Measurements from ENCODE around the gene HPN. TPM values are rescaled to one million over a fixed set of nuclear protein-coding genes. Genes with fewer than 3 reads are reported as not detected.

Gene HPN
- total and polyA plus RNA-seq, 2 of the 13 experiments (the other 11 are each of a cell fraction or from before 2014, with no cell fraction given): 46.7 to 261 TPM

DNA sequence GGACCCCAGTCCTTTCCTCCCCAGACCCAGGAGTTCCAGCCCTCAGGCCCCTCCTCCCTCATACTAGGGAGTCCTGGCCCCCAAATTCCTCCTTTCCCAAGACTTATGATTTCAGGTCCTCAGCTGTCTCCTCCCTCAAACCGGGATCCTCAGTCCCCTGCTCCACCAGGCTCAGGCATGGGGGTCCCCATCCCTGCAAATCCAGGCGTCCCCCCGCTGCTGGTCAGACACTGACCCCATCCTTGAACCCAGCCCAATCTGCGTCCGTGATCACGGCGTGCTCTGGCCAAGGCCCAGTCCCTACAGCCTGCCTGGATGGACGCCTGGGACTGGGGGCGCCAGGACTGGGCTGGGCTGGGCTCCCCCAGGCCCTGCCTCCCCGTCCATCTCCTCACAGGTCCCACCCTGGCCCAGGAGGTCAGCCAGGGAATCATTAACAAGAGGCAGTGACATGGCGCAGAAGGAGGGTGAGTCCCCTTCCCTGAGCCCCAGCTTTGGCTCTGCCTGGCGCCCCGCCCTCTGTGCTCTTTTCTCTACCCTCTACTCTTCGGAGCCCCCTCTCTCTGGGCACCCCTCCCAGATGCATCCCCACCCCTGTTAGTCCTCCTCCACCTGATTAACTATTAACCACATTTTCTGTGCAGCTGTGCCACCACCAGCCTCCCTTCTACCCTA, 672 bp downstream of the HPN start:
- POLR2A ChIA-PET: interaction anchor here (0.9 to 3.8 kb wide), 8 partner anchors 11 to 46 kb away, joined by 3 to 15 read pairs (median 8); partner anchors contain the start of gene GRAMD1A
- 3% methylated on average over 7 of the region's 14 CpGs for WGBS (ENCODE audit: low lambda C conversion rate)
- 0 out of 2 replicates have a peak, but pooled peaks have one; percentile 43 for TF ChIP-seq MED13 (CRISPR knock-in tag; IDR thresholded peaks at IDR 0.05)
- peak; percentile 90 for TF ChIP-seq POLR2G (IDR thresholded peaks at IDR 0.05; ENCODE audit: low read depth, low read length)
- no peak for TF ChIP-seq ZFYVE20 (CRISPR knock-in tag; IDR thresholded peaks at IDR 0.05; ENCODE audit: borderline replicate concordance, low read depth)
- TF ChIP-seq CHD4 (IDR thresholded peaks at IDR 0.05; ENCODE audit: borderline replicate concordance, low read length): no peak
- 0 out of 2 replicates have a peak, but pooled peaks have one; percentile 30 for TF ChIP-seq JUND (CRISPR knock-in tag; IDR thresholded peaks at IDR 0.05)
- TF ChIP-seq, protein P1, sequence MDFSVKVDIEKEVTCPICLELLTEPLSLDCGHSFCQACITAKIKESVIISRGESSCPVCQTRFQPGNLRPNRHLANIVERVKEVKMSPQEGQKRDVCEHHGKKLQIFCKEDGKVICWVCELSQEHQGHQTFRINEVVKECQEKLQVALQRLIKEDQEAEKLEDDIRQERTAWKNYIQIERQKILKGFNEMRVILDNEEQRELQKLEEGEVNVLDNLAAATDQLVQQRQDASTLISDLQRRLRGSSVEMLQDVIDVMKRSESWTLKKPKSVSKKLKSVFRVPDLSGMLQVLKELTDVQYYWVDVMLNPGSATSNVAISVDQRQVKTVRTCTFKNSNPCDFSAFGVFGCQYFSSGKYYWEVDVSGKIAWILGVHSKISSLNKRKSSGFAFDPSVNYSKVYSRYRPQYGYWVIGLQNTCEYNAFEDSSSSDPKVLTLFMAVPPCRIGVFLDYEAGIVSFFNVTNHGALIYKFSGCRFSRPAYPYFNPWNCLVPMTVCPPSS (IDR thresholded peaks at IDR 0.05): no peak
- peak; percentile 40 for TF ChIP-seq GABPB1 (CRISPR knock-in tag; IDR thresholded peaks at IDR 0.05)
- peak; percentile 6; the same call in 1 of the 2 replicates for TF ChIP-seq ZNF431 (CRISPR knock-in tag; IDR thresholded peaks at IDR 0.05; ENCODE audit: borderline replicate concordance, low read depth)
- peak; percentile 53 for TF ChIP-seq ZSCAN31 (CRISPR knock-in tag; IDR thresholded peaks at IDR 0.05; ENCODE audit: low read depth)
- no peak for TF ChIP-seq NFKB2 (CRISPR knock-in tag; IDR thresholded peaks at IDR 0.05; ENCODE audit: borderline replicate concordance)
- no peak for TF ChIP-seq TCF12 (IDR thresholded peaks at IDR 0.05)
- peak; percentile 75 for TF ChIP-seq TCF12 (CRISPR knock-in tag; IDR thresholded peaks at IDR 0.05)
- TF ChIP-seq PITX1 (CRISPR knock-in tag; IDR thresholded peaks at IDR 0.05): 0 out of 2 replicates have a peak, but pooled peaks have one; percentile 31
- TF ChIP-seq MIXL1 (CRISPR knock-in tag; IDR thresholded peaks at IDR 0.05): peak; percentile 60
- no peak for TF ChIP-seq TERF1 (CRISPR knock-in tag; IDR thresholded peaks at IDR 0.05)
- TF ChIP-seq, protein P2, sequence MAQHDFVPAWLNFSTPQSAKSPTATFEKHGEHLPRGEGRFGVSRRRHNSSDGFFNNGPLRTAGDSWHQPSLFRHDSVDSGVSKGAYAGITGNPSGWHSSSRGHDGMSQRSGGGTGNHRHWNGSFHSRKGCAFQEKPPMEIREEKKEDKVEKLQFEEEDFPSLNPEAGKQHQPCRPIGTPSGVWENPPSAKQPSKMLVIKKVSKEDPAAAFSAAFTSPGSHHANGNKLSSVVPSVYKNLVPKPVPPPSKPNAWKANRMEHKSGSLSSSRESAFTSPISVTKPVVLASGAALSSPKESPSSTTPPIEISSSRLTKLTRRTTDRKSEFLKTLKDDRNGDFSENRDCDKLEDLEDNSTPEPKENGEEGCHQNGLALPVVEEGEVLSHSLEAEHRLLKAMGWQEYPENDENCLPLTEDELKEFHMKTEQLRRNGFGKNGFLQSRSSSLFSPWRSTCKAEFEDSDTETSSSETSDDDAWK (CRISPR knock-in tag; IDR thresholded peaks at IDR 0.05): no peak
- TF ChIP-seq ZNF282 (IDR thresholded peaks at IDR 0.05; ENCODE audit: partially characterized antibody): no peak
- no peak for TF ChIP-seq ZSCAN9 (CRISPR knock-in tag; IDR thresholded peaks at IDR 0.05; ENCODE audit: borderline replicate concordance)
- TF ChIP-seq SOX13 (IDR thresholded peaks at IDR 0.05): no peak; the same call in 1 of the 2 replicates
- TF ChIP-seq SOX13 (CRISPR knock-in tag; conservative IDR thresholded peaks at IDR 0.05 in 1 of 2, IDR thresholded peaks at IDR 0.05 in 1 of 2): peak in 1 of 2 experiments; percentile 50; a peak in 1 of 4 replicates
- no peak for TF ChIP-seq ZNF136 (CRISPR knock-in tag; IDR thresholded peaks at IDR 0.05; ENCODE audit: low read depth)

More for the DNA sequence above, 672 bp downstream of the HPN start:
- CTCF ChIA-PET (ENCODE audit: low intra/inter-chr PET ratio, low total read pairs): no interaction called here
- no peaks in the 10 kb centered on the region for H3K9me3 ChIP-seq (ENCODE audit: low read length)
- H3K36me3 ChIP-seq (replicated peaks in 1 of 2; ENCODE audit: control insufficient read depth in 1 of 2, insufficient read depth in 2 of 2, low read length in 2 of 2): peaks cover 6 to 13% of the 10 kb centered on the region in 2 experiments
- no peak overlapping the region for H2AFZ ChIP-seq (ENCODE audit: low read length)
- peak; percentile 84 for FAIRE-seq
- DNase-seq (ENCODE audit: low spot score): peak; percentile 89
- BruUV-seq (replicated peaks): no TSS peak
- intact Hi-C loops (cut with micrococcal nuclease; ENCODE audit: unreplicated experiment) (loop anchor here (2.0 to 5.0 kb wide), 2 partner anchors 45 to 59 kb away; no protein-coding TSS in a partner anchor), in situ Hi-C loops (cut with HindIII; ENCODE audit: extremely low pct_ligation_motif_present, low pct_unique_long_range_greater_than_20kb) (no loop called here)
- H3K4me1 ChIP-seq (ENCODE audit: insufficient read depth, low read length): peaks cover 69% of the 10 kb centered on the region
- H3K27me3 ChIP-seq (ENCODE audit: control insufficient read depth in 1 of 2, insufficient read depth in 2 of 2, low read length in 2 of 2): no peaks in the 10 kb centered on the region
- peak overlapping the region; percentile 92 for H3K4me2 ChIP-seq (ENCODE audit: low read depth, low read length)
- H3K4me3 ChIP-seq (replicated peaks in 1 of 3; ENCODE audit: insufficient read depth in 1 of 3, low read depth in 2 of 3, low read length in 3 of 3): peak overlapping the region; percentile 67 to 84 (median 73)
- ATAC-seq: peak; percentile 69
- H4K20me1 ChIP-seq (ENCODE audit: insufficient read depth, low read length): peaks cover 42% of the 10 kb centered on the region
- H3K27ac ChIP-seq (ENCODE audit: extremely low read length, insufficient read depth, low read length): peak overlapping the region; percentile 99
- peak overlapping the region; percentile 85 for H3K9ac ChIP-seq (ENCODE audit: insufficient read depth, low read depth, low read length)
- H3K79me2 ChIP-seq (ENCODE audit: insufficient read depth, low read length): peaks cover 46% of the 10 kb centered on the region
